Muscle of leg (tissue), 11 donors: ENCODE results near the gene NUCB1. TPM values are rescaled to one million over a fixed set of nuclear protein-coding genes. Genes with fewer than 3 reads are reported as not detected.

Source experiments
- DNase-seq: peaks from one replicate; pipeline ENCODE4 v3.0.0; 2013
- H3K27ac ChIP-seq: one replicate; pipeline ENCODE4 v1.5.1; 2013; ENCODE audit warnings: mild to moderate bottlenecking, low read length, control low read depth
- H3K27me3 ChIP-seq: one replicate; pipeline ENCODE4 v1.6.1; 2013; ENCODE audit warnings: low read length; ENCODE audit not compliant: control insufficient read depth, insufficient read depth
- H3K36me3 ChIP-seq: one replicate; pipeline ENCODE4 v1.6.1; 2013; ENCODE audit warnings: low read length; ENCODE audit not compliant: control insufficient read depth, insufficient read depth
- H3K4me1 ChIP-seq: one replicate; pipeline ENCODE4 v1.6.1; 2013; ENCODE audit warnings: low read length; ENCODE audit not compliant: control insufficient read depth, insufficient read depth
- H3K4me3 ChIP-seq: one replicate; pipeline ENCODE4 v1.5.1; 2013; ENCODE audit warnings: low read length, control low read depth
- H3K9me3 ChIP-seq: replicated peaks from 2 replicates; pipeline ENCODE4 v1.6.1; 2013; ENCODE audit warnings: low read depth, low read length; ENCODE audit not compliant: control insufficient read depth
- WGBS: methylation state at CpG from one replicate; pipeline ENCODE4 v1.1.5; 2013; ENCODE audit warnings: missing lambda C conversion rate; ENCODE audit not compliant: insufficient coverage; 5-methylcytosine and 5-hydroxymethylcytosine counted together
- polyA plus RNA-seq, 8 donors: library from polyadenylated mRNA; unstranded; fragments of 120-200 nt; gene quantifications; one replicate each; pipeline versions ENCODE4 v1.2.1 to v1.2.3, GENCODE V29; 2013; ENCODE audit warnings: inconsistent platforms in 1 of 8, low replicate concordance in 1 of 8; ENCODE audit not compliant: insufficient read length in 8 of 8, insufficient read depth in 1 of 8
- total RNA-seq: library from RNA; stranded (reverse); fragments of 120-200 nt; gene quantifications from one replicate; pipeline ENCODE4 v1.2.4, GENCODE V29; 2013

Gene NUCB1
- total and polyA plus RNA-seq, 9 donors = 97.3 to 216 (median 175) TPM

DNA sequence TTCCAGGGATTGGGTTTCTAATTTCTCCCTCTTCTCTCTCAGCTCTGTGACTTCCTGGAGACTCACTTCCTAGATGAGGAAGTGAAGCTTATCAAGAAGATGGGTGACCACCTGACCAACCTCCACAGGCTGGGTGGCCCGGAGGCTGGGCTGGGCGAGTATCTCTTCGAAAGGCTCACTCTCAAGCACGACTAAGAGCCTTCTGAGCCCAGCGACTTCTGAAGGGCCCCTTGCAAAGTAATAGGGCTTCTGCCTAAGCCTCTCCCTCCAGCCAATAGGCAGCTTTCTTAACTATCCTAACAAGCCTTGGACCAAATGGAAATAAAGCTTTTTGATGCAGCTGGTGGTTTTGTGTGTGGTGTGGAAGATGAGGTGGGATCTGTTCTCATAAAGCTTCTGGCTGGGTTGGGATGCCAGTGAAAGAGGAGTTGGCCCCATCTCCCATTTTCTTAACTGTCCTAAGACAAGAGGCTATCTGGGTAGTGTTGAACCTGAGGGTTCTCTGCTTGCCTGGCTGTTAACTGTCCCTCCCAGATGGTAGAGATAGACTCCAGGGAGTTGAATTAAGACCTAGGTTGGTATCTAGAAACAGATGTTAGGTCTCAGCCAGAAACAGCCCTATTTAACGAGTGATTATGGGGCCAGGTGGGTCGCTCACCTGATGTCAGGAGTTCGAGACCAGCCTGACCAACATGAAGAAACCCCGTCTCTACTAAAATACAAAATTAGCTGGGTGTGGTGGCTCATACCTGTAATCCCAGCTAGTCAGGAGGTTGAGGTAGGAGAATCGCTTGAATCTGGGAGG, 66.6 kb downstream of the NUCB1 start:
- Histone ChIP-seq H3K27me3 (no peaks in the 10 kb centered on the region), H3K4me3 (peak overlapping the region; percentile 88), H3K27ac (peak overlapping the region; percentile 42), H3K4me1 (peaks cover 33% of the 10 kb centered on the region), H3K36me3 (peaks cover 47% of the 10 kb centered on the region), H3K9me3 (no peaks in the 10 kb centered on the region)
- 81% methylated on average over 5 of the region's 10 CpGs for WGBS
- no peak for DNase-seq

DNA sequence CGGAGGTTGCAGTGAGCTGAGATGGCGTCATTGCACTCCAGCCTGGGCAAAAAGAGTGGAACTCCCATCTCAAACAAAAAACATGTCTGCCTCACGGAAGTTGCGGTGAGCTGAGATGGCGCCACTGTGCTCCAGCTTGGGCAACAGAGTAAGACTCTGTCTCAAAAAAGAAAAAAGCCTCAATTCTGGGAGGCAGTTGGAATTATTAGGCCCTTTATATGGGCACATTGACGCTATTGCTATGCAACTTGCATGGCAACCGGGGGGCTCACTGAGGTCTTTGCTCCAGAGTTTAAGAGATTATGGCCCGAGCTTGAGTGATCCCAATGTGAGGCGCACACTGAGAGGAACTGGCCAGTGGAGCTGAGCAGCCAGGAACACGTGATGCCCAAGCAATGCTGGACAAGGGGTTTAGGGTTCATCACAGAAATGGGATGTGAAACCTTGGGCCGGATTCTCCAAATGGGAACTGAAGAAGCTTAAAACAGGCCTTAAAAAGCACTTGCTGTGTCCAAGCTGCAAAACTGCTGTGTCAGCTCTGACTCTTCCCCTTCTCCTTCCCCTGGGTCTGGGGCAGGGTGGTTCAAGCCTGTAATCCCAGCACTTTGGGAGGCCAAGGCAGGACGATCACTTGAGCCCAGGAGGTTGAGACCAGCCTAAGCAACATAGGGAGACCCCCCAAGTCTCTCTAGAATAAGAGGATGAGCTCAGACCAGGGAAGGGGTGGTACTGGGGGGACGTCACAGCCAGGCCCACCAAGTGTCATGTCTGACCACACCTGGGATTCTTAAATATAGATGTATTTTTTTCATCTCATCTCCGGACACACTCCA, 67.5 kb downstream of the NUCB1 start:
- H3K27ac ChIP-seq = peak overlapping the region; percentile 2
- no peaks in the 10 kb centered on the region for H3K27me3 ChIP-seq
- no peaks in the 10 kb centered on the region for H3K9me3 ChIP-seq
- peak; percentile 90 for DNase-seq
- H3K36me3 ChIP-seq = peaks cover 55% of the 10 kb centered on the region
- H3K4me3 ChIP-seq = no peak overlapping the region
- peaks cover 29% of the 10 kb centered on the region for H3K4me1 ChIP-seq
- 85% methylated on average over 8 of the region's 14 CpGs for WGBS

DNA sequence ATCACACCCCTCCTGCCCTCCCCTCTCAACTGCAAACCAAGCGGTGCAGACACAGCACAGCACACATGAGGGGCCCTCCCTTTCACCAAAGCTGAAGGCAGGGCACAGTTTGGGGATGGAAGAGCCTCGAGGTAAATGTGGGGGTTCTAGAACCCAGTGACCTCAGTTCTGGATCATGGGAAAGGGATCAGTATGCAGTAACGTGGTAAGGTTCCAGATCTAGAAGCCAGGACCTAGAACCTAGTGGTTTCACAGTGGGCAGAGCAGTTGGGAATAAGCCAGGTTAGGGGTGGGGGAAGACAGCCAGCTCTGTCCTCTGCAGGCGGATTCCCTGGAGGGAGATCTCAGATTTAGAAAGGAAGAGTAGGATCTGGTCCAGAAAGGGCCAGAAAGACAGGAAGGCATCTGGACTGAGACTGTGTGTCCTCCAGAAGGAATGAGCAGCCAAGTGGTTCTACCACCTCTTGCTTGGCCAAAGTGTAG, 68.1 kb downstream of the NUCB1 start:
- H3K4me1 ChIP-seq = peaks cover 26% of the 10 kb centered on the region
- no peak overlapping the region for H3K4me3 ChIP-seq
- peak; percentile 36 for DNase-seq
- H3K36me3 ChIP-seq = peaks cover 57% of the 10 kb centered on the region
- no peaks in the 10 kb centered on the region for H3K27me3 ChIP-seq
- peak overlapping the region; percentile 2 for H3K27ac ChIP-seq
- 77% methylated on average over 2 of the region's 4 CpGs for WGBS
- H3K9me3 ChIP-seq = no peaks in the 10 kb centered on the region

DNA sequence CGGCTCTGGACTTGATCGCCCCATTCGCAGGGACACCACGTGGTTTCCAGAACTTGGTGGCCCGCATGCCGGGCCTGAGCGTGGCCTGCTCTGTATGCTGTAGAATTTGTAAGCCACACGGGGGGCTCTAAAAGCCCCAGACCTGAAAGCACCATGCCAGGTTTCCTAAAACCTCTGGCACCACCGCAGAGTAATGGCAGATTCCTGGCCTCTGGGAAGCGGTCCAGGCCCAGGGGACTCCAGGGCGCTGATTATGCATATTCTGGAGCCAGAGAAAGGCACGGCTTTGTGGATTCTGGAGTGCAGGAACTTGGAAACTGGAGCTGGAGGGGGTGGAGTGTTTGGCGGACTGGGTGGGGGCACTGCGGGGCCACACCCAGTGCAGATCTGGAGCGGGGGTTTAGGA, 68.7 kb downstream of the NUCB1 start:
- Histone ChIP-seq H3K9me3 (no peaks in the 10 kb centered on the region), H3K4me1 (peaks cover 20% of the 10 kb centered on the region), H3K27ac (no peak overlapping the region), H3K27me3 (no peaks in the 10 kb centered on the region), H3K4me3 (no peak overlapping the region), H3K36me3 (peaks cover 63% of the 10 kb centered on the region)
- DNase-seq = no peak
- WGBS = 85% methylated on average over 14 of the region's 15 CpGs

DNA sequence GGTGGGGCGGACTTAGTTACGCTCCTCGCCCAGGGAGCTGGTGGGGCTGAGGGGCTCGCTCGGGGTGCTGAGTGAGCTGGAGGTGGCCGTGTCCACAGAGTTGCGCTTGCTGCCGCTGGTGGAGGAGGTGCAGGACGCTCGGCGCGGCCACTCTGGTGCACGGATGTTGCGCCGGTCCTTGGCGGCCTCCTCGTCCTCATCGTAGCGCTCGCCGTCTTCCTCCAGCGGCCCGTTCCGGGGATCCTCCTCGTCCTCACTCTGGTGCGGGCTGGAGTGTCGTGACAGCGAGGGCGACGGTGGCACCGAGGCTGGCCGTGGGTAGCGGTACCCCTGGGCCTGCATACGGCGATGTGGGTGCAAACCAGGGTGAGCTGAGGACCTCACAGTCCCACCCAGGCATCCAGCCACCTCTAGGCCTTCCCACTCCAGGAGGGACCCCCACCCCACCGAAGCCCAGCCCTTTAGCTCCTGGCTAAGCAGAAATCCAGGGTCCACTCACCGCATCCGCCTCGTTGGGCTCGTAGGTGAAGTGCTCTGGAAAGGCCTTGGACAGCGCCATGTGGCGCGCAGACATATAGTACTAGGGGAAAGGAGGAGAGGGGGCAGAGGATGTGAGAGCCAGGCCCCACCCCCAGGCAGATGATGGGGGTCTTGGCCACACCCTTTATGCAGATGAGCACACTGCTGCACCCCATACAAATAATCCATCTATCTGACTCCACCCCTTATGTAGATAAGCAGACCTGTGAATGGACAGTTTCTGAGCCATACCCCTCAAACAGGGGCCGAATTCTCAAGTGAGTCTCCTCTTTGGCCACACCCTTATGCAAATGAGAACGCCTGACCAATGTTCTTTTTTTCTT, 69.4 kb downstream of the NUCB1 start:
- Histone ChIP-seq H3K4me1 (peaks cover 13% of the 10 kb centered on the region), H3K36me3 (peaks cover 70% of the 10 kb centered on the region), H3K9me3 (no peaks in the 10 kb centered on the region), H3K27ac (no peak overlapping the region), H3K27me3 (no peaks in the 10 kb centered on the region), H3K4me3 (no peak overlapping the region)
- WGBS = 93% methylated on average over 32 of the region's 45 CpGs
- no peak for DNase-seq

DNA sequence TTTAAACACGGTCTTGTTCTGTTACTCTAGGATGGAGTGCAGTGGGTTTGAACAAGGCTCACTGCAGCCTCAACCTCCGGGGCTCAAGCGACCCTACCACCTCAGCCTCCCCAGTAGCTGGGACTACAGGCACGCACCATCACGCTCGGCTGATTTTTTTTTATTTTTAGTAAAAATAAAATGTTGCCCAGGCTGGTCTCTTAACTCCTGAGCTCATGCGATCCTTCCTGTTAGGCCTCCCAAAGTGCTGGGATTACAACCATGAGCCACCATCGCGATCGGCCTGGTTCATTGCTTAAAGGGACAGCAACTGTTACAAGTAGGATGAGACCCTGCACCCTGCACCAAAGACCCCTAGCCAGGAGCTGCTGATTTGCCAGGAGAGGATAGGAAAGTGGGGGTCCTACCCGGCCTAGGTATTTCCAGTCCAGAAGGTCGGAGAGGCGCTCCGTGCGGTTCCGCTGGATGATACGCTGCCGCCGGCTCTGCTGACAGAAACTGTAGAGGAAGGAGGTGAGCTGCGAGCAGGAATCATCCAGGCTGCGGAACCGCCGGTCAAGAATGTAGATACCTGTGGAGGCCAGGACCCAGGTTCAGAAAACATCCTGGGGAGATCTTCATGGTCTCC, 70.1 kb downstream of the NUCB1 start:
- 89% methylated on average over 16 of the region's 23 CpGs for WGBS
- DNase-seq = no peak
- no peak overlapping the region for H3K27ac ChIP-seq
- peaks cover 10% of the 10 kb centered on the region for H3K4me1 ChIP-seq
- H3K27me3 ChIP-seq = no peaks in the 10 kb centered on the region
- H3K9me3 ChIP-seq = no peaks in the 10 kb centered on the region
- peaks cover 71% of the 10 kb centered on the region for H3K36me3 ChIP-seq
- no peak overlapping the region for H3K4me3 ChIP-seq

DNA sequence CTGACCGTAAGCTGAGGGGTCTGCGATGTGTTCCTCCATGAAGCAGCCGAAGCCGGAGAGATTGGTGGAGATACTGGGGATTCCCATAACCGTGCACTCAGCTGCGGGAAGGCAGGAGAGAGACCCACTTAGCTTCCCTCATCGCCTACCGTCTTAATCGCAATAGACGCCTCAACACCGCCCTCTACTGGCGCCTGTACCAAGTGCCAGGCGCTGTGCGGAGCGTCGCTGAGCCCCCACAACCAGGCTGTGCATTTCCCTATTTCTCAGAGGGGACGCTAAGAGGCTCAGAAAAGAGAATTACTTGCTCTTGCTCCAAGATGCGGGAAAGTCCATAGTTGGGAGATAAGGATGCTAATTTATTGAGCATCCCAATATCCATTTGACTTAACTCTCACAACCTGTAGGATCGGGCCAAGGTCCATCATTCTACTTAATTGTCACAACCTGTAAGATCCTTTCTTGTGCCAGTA, 70.8 kb downstream of the NUCB1 start:
- peak; percentile 86 for DNase-seq
- H3K4me1 ChIP-seq = peaks cover 8% of the 10 kb centered on the region

More for the DNA sequence above, 70.8 kb downstream of the NUCB1 start:
- Histone ChIP-seq H3K27me3 (no peaks in the 10 kb centered on the region), H3K9me3 (no peaks in the 10 kb centered on the region), H3K4me3 (no peak overlapping the region), H3K27ac (no peak overlapping the region), H3K36me3 (peaks cover 72% of the 10 kb centered on the region)
- 0% methylated on average over 2 of the region's 19 CpGs for WGBS
